ENCODE measurements around the gene SLC46A3.
"Not testable (repeated sequence)": the region's sequence is repeated elsewhere in the genome, so short reads cannot be mapped to it uniquely, and the experiment has no call there.

The SLC46A3 gene

DNA sequence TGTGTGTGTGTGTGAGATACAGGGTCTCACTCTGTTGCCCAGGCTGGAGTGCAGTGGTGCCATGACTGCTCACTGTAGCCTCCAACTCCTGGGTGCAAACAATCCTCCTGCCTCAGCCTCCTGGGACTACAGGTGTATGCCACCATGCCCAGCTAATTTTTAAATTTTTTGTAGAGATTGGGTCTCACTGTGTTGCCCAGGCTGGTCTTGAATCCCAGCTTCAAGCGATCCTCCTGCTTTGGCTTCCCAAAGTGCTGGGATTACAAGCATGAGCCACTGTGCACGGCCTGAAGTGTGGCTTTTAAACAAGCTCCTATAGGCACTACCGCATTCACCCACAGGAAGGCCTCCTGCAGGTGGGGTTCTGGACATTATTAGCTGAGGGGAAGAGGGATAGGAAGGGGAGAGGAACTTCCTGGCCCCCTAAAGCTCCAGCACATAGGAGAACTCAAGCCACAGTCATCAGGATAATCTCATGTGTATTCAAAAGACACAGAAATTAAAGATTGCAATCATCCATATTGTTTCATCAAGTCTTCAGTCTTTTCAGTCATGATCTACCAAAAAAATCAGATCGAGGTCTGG is 24.8 kb upstream of the SLC46A3 start:
- Histone ChIP-seq H3K4me2 (ENCODE audit: low read length) (no peak overlapping the region), H3K9me2 (replicated peaks; ENCODE audit: control insufficient read depth, low read length) (no peaks in the 10 kb centered on the region), H3K36me3 (ENCODE audit: control insufficient read depth, low read length) (no peaks in the 10 kb centered on the region), H4K20me1 (ENCODE audit: control insufficient read depth, insufficient read depth, low read depth, low read length) (no peaks in the 10 kb centered on the region), H3K9me3 (ENCODE audit: control insufficient read depth, insufficient read depth, low read length) (no peaks in the 10 kb centered on the region), H3K4me1 (ENCODE audit: control insufficient read depth, low read length) (no peaks in the 10 kb centered on the region), H3K79me2 (ENCODE audit: control insufficient read depth, low read length) (no peaks in the 10 kb centered on the region), H3K27me3 (ENCODE audit: control insufficient read depth, low read length) (peaks cover 3% of the 10 kb centered on the region; the same call in 1 of the 2 replicates), H3K4me3 (ENCODE audit: low read length) (no peak overlapping the region), H3F3A (ENCODE audit: control insufficient read depth, insufficient read depth) (no peaks in the 10 kb centered on the region), H3K27ac (ENCODE audit: low read depth, low read length) (no peak overlapping the region)
- TF ChIP-seq, protein P1, sequence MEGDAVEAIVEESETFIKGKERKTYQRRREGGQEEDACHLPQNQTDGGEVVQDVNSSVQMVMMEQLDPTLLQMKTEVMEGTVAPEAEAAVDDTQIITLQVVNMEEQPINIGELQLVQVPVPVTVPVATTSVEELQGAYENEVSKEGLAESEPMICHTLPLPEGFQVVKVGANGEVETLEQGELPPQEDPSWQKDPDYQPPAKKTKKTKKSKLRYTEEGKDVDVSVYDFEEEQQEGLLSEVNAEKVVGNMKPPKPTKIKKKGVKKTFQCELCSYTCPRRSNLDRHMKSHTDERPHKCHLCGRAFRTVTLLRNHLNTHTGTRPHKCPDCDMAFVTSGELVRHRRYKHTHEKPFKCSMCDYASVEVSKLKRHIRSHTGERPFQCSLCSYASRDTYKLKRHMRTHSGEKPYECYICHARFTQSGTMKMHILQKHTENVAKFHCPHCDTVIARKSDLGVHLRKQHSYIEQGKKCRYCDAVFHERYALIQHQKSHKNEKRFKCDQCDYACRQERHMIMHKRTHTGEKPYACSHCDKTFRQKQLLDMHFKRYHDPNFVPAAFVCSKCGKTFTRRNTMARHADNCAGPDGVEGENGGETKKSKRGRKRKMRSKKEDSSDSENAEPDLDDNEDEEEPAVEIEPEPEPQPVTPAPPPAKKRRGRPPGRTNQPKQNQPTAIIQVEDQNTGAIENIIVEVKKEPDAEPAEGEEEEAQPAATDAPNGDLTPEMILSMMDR (IDR thresholded peaks at IDR 0.05; ENCODE audit: low read depth, low read length, poor library complexity, severe bottlenecking), result no peak
- no peak for TF ChIP-seq EZH2phosphoT487 (IDR thresholded peaks at IDR 0.05; ENCODE audit: borderline replicate concordance, low read length)

DNA sequence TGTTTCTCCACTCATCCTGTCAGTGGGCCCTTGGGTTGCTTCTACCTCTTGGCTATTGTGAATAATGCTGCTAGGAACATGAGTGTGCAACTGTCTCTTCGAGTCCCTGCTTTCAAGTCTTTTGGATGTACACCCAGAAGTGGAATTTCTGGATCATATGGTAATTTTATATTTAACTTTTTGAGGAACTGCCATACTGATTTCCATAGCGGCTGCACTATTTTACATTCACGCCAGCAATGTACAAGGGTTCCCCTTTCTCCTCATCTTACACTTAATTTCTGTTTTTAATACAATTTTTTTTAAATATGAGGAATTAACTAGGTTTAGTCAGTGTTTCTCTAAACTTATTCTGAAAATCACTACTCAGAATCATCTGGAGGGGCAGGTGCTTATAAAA is 24.2 kb upstream of the SLC46A3 start:
- H3K4me2 ChIP-seq (ENCODE audit: low read length), result no peak overlapping the region
- H3K9me3 ChIP-seq (ENCODE audit: control insufficient read depth, insufficient read depth, low read length), result no peaks in the 10 kb centered on the region
- H3K79me2 ChIP-seq (ENCODE audit: control insufficient read depth, low read length), result no peaks in the 10 kb centered on the region
- no peak overlapping the region for H3K4me3 ChIP-seq (ENCODE audit: low read length)
- TF ChIP-seq, protein P1 (IDR thresholded peaks at IDR 0.05; ENCODE audit: low read depth, low read length, poor library complexity, severe bottlenecking), result no peak
- TF ChIP-seq EZH2phosphoT487 (IDR thresholded peaks at IDR 0.05; ENCODE audit: borderline replicate concordance, low read length), result no peak
- H3K27me3 ChIP-seq (ENCODE audit: control insufficient read depth, low read length), result peaks cover 3% of the 10 kb centered on the region; the same call in 1 of the 2 replicates
- H3K4me1 ChIP-seq (ENCODE audit: control insufficient read depth, low read length), result no peaks in the 10 kb centered on the region
- no peaks in the 10 kb centered on the region for H4K20me1 ChIP-seq (ENCODE audit: control insufficient read depth, insufficient read depth, low read depth, low read length)
- no peaks in the 10 kb centered on the region for H3F3A ChIP-seq (ENCODE audit: control insufficient read depth, insufficient read depth)
- H3K9me2 ChIP-seq (replicated peaks; ENCODE audit: control insufficient read depth, low read length), result no peaks in the 10 kb centered on the region
- H3K36me3 ChIP-seq (ENCODE audit: control insufficient read depth, low read length), result no peaks in the 10 kb centered on the region
- no peak overlapping the region for H3K27ac ChIP-seq (ENCODE audit: low read depth, low read length)

DNA sequence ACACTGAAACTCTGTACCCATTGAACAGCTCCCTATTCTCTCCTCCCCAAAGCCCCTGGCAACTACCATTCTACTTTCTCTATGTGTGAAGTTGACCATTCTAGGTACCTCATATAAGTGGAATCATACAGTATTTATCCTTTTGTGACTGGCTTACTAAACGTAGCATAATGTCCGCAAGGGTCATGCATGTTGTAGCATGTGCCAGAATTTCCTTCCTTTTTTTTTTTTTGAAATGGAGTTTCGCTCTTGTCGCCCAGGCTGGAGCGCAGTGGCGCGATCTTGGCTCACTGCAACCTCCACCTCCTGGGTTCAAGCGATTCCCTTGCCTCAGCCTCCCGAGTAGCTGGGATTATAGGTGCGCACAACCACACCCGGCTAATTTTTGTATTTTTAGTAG is 23.7 kb upstream of the SLC46A3 start:
- H3K27ac ChIP-seq (ENCODE audit: low read depth, low read length); H3K4me3 ChIP-seq (ENCODE audit: low read length); H3K36me3 ChIP-seq (ENCODE audit: control insufficient read depth, low read length); H3K79me2 ChIP-seq (ENCODE audit: control insufficient read depth, low read length); H3K4me2 ChIP-seq (ENCODE audit: low read length); H3K9me3 ChIP-seq (ENCODE audit: control insufficient read depth, insufficient read depth, low read length); H4K20me1 ChIP-seq (ENCODE audit: control insufficient read depth, insufficient read depth, low read depth, low read length); H3F3A ChIP-seq (ENCODE audit: control insufficient read depth, insufficient read depth); H3K9me2 ChIP-seq (replicated peaks; ENCODE audit: control insufficient read depth, low read length); H3K27me3 ChIP-seq (ENCODE audit: control insufficient read depth, low read length); H3K4me1 ChIP-seq (ENCODE audit: control insufficient read depth, low read length): not testable (repeated sequence)

DNA sequence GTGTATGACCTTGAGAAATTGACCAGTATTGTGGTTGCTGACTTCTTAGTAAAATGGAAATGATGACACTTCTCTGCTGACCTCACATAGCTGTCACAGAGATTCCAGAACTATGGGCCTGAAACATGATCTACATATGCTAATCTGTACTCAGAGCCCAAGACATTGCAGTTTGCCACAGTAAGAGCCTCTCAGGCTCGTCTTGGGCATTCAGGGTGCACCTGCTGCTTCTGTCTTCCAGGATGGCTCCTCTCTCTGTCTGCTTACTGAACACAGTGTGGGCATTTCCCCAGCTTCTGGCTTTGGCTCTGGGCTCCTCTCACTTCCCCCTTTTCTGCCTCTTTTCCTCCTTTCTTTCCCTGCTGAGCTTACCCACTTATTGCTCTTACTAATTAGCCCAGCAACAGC is 22.3 kb upstream of the SLC46A3 start:
- H3K9me2 ChIP-seq (replicated peaks; ENCODE audit: control insufficient read depth, low read length), result no peaks in the 10 kb centered on the region
- no peaks in the 10 kb centered on the region for H3K4me1 ChIP-seq (ENCODE audit: control insufficient read depth, low read length)
- H3F3A ChIP-seq (ENCODE audit: control insufficient read depth, insufficient read depth), result no peaks in the 10 kb centered on the region
- no peaks in the 10 kb centered on the region for H4K20me1 ChIP-seq (ENCODE audit: control insufficient read depth, insufficient read depth, low read depth, low read length)
- H3K27ac ChIP-seq (ENCODE audit: low read depth, low read length), result no peak overlapping the region
- H3K9me3 ChIP-seq (ENCODE audit: control insufficient read depth, insufficient read depth, low read length), result no peaks in the 10 kb centered on the region
- no peak overlapping the region for H3K4me3 ChIP-seq (ENCODE audit: low read length)
- no peaks in the 10 kb centered on the region for H3K36me3 ChIP-seq (ENCODE audit: control insufficient read depth, low read length)
- H3K27me3 ChIP-seq (ENCODE audit: control insufficient read depth, low read length), result peaks cover 3% of the 10 kb centered on the region; the same call in 1 of the 2 replicates
- no peaks in the 10 kb centered on the region for H3K79me2 ChIP-seq (ENCODE audit: control insufficient read depth, low read length)
- no peak for TF ChIP-seq EZH2phosphoT487 (IDR thresholded peaks at IDR 0.05; ENCODE audit: borderline replicate concordance, low read length)
- TF ChIP-seq, protein P1 (IDR thresholded peaks at IDR 0.05; ENCODE audit: low read depth, low read length, poor library complexity, severe bottlenecking), result no peak
- H3K4me2 ChIP-seq (ENCODE audit: low read length), result no peak overlapping the region

All from DOHH2 (cell line).